GM18502 (cell line): ENCODE data around the gene TMEM63C.
"Not testable (repeated sequence)": the region's sequence is repeated elsewhere in the genome, so short reads cannot be mapped to it uniquely, and the experiment has no call there.

Source experiments
- ATAC-seq: cut with Tn5 transposase; IDR thresholded peaks from one replicate; pipeline ENCODE4 v1.9.1; 2021; ENCODE audit warnings: mild to moderate bottlenecking; ENCODE audit not compliant: unreplicated experiment, poor library complexity

Gene TMEM63C

DNA sequence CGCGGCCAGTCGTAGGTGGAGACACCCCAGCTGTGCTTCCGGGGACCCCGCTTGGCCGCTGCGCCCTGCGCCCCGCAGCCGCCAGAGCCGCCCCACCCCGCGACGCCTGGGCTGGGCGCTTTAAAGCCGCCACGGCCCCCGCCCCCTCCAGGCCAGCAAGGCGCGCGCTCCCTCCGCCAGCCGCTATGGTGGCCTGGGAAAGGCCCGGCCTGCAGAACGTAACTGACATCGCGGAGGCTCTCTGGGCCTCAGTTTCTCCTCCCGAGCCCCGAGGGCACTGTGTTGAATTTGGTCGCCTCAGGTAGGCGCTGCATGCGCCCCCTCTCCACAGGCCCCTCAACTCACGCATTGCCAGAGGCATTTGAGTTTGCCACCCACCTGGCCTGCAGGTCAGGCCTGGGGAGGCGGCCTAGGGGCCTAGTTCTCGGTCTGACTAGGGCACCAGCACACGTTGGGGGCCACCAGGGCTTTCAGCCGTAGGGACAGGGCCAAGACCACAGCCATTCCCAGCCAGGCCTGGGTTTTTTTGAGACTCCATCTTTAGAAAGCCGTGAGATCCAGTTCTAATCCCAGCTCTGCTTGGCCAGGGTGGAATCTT lies 89.6 kb downstream of the TMEM63C start, which contains the start of gene NGB:
Gene NGB (minus strand): TSS at position 94 of the 598 bp plus-strand sequence. CDS start 269 bp downstream, outside the sequence.
- no peak for ATAC-seq

- ATAC-seq = no peak
These were observed 90.7 kb downstream of the TMEM63C start for GRCh38 chr14:77272261-77272660.

GRCh38 chr14:77273796-77274195 lies 92.2 kb downstream of the TMEM63C start:
- ATAC-seq = no peak

GRCh38 chr14:77275041-77275580 lies 93.5 kb downstream of the TMEM63C start:
- ATAC-seq = no peak

- ATAC-seq = no peak
These were observed 94.0 kb downstream of the TMEM63C start for GRCh38 chr14:77275601-77276017.

GRCh38 chr14:77276295-77276935 lies 94.8 kb downstream of the TMEM63C start:
- ATAC-seq = no peak

DNA sequence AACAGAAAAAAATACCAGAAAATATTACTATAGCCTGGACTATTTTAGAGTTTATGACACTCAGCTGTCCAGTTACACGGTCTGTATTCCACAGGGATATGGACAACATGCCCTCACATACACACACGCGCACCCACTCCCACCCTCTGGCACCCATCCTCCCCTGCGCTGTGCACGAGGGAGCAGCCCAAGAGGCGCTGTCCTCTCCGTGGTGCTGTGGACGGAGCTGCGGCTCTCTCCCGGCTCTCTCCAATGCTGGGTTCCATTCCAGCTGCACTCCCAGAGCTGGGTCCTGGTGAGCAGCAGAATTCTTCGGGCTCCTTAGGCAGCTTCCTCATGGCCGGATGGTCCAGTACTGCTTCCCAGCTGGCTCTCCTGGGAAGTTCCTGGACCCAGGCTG lies 95.4 kb downstream of the TMEM63C start:
- no peak for ATAC-seq

- no peak for ATAC-seq
These were observed 97.0 kb downstream of the TMEM63C start for GRCh38 chr14:77278461-77279230.

- no peak for ATAC-seq
These were observed 98.1 kb downstream of the TMEM63C start for GRCh38 chr14:77279719-77280118.

- ATAC-seq = not testable (repeated sequence)
These were observed 99.3 kb downstream of the TMEM63C start for GRCh38 chr14:77280921-77281320.

GRCh38 chr14:77281852-77282410 lies 100.3 kb downstream of the TMEM63C start:
- no peak for ATAC-seq

DNA sequence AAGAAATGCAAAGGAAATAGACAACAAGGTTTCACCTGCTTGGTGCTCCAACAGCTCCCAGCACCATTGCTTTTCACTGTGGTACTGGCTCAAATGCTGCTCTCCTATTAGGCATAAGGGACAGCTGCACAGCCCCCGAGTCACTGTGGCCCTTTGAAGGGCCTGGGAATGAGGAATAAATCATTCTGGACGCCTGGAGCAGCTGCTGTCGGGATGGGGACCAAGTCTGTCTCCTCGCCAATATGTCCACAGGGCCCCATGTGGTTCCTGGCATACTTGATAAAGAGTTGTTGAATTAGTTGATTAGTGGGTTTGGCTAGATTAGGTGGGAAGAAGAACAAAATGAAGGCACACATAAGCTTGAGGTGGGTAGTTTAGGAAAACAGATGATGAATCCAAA lies 102.5 kb downstream of the TMEM63C start:
- ATAC-seq = no peak

DNA sequence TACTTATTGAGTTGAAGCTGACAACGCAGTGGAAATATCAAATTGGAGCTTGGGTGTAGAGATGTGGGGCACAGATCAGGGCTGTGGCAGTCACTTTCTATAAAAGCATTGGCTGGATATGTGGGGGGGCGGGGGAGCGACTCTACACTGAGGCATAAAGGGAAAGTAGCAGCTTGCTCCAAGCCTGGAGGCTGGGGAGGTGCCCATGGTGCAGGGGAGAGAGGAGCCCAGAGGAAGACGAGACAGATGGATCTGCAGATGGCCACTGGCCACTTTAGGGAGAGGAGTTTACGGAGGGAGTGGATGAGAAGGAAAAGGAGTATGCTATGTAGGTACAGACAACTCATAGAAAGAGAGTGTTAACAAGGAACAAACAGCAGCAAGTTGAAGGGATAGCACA lies 102.9 kb downstream of the TMEM63C start:
- ATAC-seq = no peak

DNA sequence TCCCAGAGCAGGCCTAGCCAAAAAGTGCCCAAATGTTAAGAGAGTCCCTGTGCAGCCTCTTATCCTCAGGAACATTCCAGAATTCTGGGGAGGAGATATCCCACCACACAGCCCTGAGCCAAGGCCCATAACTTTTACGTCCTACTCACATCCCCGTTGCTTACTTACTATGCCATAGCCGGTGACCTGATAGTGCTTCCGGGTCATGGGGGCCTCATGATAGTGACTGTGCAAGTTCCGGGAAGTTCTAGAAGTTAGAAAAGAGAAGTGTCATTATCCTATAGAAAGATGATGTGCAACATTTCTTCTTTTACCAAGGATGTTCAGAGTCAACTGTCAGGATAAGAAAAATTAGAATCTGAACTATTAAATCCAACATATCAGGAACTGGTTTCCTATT lies 105.0 kb downstream of the TMEM63C start:
- no peak for ATAC-seq

- ATAC-seq = no peak
These were observed 109.1 kb downstream of the TMEM63C start for GRCh38 chr14:77290705-77291104.

- no peak for ATAC-seq
These were observed 114.6 kb downstream of the TMEM63C start for GRCh38 chr14:77296155-77296554.

DNA sequence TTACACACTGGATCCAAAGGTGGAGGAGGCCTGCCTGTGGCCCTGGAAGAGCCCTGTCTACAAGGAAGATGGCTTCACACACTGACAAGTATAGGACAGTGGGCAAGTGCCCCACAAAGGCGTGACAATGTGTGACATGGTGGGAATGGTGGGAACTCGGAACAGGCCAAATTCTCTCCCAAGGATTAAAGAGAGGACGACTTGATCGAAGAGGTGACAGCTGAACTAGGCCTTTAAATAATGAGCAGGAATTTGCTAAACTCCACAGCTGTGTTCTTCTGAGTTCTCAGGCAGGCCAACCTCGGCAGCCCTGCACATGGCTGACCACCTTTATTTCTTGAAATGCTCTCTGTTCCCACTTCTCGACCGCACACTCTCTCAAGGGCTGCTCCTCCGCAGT lies 115.3 kb downstream of the TMEM63C start:
- ATAC-seq = no peak

GRCh38 chr14:77299771-77300170 lies 118.2 kb downstream of the TMEM63C start:
- no peak for ATAC-seq

GRCh38 chr14:77301103-77301502 lies 119.5 kb downstream of the TMEM63C start:
- ATAC-seq = peak; percentile 58

DNA sequence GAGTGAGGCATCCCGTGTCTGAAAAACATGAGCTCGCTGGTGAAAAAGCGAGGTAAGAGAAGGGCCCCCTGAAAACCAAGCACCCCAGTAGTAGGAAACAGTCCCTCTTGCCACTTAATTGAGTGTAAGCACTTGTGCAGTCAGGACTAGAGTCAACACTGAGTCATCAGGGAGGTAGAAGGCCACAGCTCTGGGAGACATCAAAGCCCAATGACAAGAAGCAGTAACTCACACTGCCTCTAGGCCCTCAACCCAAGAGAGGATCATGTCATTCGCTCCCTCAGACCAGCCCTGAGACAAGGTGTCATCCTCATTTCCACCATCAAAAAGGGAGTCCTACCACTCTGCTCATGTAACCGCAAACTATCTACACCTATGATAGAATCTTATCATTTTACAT lies 121.3 kb downstream of the TMEM63C start:
- no peak for ATAC-seq
